NCI-H128 (cell line): ENCODE results near the gene XPO6.

Source experiments
- DNase-seq: peaks from one replicate; lab custom pipeline; 2025; ENCODE audit not compliant: unreplicated experiment; lab: John Stamatoyannopoulos, UW

Gene XPO6

GRCh38 chr16:28183930-28184329 is 27.8 kb downstream of the XPO6 start:
- DNase-seq = no peak

GRCh38 chr16:28183484-28183883 is 28.3 kb downstream of the XPO6 start:
- no peak for DNase-seq

GRCh38 chr16:28182801-28183200 is 29.0 kb downstream of the XPO6 start:
- DNase-seq = no peak

GRCh38 chr16:28182183-28182582 is 29.6 kb downstream of the XPO6 start:
- no peak for DNase-seq

- no peak for DNase-seq
Observed at GRCh38 chr16:28181515-28181914, 30.2 kb downstream of the XPO6 start.

GRCh38 chr16:28180655-28181460 is 30.9 kb downstream of the XPO6 start:
- DNase-seq = no peak

- no peak for DNase-seq
Observed at GRCh38 chr16:28179354-28179753, 32.4 kb downstream of the XPO6 start.

GRCh38 chr16:28175715-28176114 is 36.0 kb downstream of the XPO6 start:
- DNase-seq = no peak

- DNase-seq = no peak
Observed at GRCh38 chr16:28172336-28172735, 39.4 kb downstream of the XPO6 start.

- DNase-seq = no peak
Observed at GRCh38 chr16:28171816-28172215, 39.9 kb downstream of the XPO6 start.

GRCh38 chr16:28168991-28169554 is 42.7 kb downstream of the XPO6 start:
- no peak for DNase-seq

- no peak for DNase-seq
Observed at GRCh38 chr16:28167730-28168129, 44.0 kb downstream of the XPO6 start.

GRCh38 chr16:28167221-28167620 is 44.5 kb downstream of the XPO6 start:
- DNase-seq = no peak

GRCh38 chr16:28166394-28167208 is 45.2 kb downstream of the XPO6 start:
- DNase-seq = no peak

- DNase-seq = no peak
Observed at GRCh38 chr16:28165598-28165997, 46.2 kb downstream of the XPO6 start.

- DNase-seq = no peak
Observed at GRCh38 chr16:28164140-28164539, 47.6 kb downstream of the XPO6 start.

GRCh38 chr16:28163699-28164098 is 48.1 kb downstream of the XPO6 start:
- DNase-seq = no peak

GRCh38 chr16:28162326-28162877 is 49.4 kb downstream of the XPO6 start:
- DNase-seq = no peak

GRCh38 chr16:28161626-28162025 is 50.1 kb downstream of the XPO6 start:
- DNase-seq = no peak

- DNase-seq = no peak
Observed at GRCh38 chr16:28158136-28158535, 53.6 kb downstream of the XPO6 start.

GRCh38 chr16:28156056-28156680 is 55.6 kb downstream of the XPO6 start:
- DNase-seq = no peak
